Gastrocnemius medialis (tissue), 4 donors: Measurements from ENCODE around the gene JCAD. TPM values are rescaled to one million over a fixed set of nuclear protein-coding genes. Genes with fewer than 3 reads are reported as not detected.
A peak's percentile ranks its signal among the peaks of the same experiment; 100 is the strongest.

Source experiments
- ATAC-seq, 2 donors: fragments of 150-250 bp; one replicate each; pipeline ENCODE4 v1.9.1; 2016
- DNase-seq, 2 donors: peaks; one replicate each; pipeline ENCODE4 v3.0.0-alpha.2; 2019
- H3K27ac ChIP-seq, 4 donors: fragments of 200-600 bp; sonication (generic); 1 replicate in 1 of 4; 2 replicates in 3 of 4; pipeline ENCODE4 v1.5.1; 2016 to 2018; ENCODE audit warnings: mild to moderate bottlenecking in 2 of 4, moderate library complexity in 1 of 4
- H3K27me3 ChIP-seq, 3 donors: fragments of 200-600 bp; sonication (generic) in 2 of 3; 1 replicate in 1 of 3; 2 replicates in 2 of 3; pipeline versions ENCODE4 v1.5.1 to v1.6.0; 2016 to 2019; ENCODE audit warnings: mild to moderate bottlenecking in 1 of 3, moderate library complexity in 1 of 3
- H3K36me3 ChIP-seq, 2 donors: fragments of 200-600 bp; sonication (generic) in 1 of 2; one replicate each; pipeline ENCODE4 v1.5.1; 2017 to 2018
- H3K4me1 ChIP-seq, 2 donors: fragments of 200-600 bp; sonication (generic) in 1 of 2; one replicate each; pipeline ENCODE4 v1.5.1; 2016 to 2017; ENCODE audit warnings: mild to moderate bottlenecking in 2 of 2
- H3K4me3 ChIP-seq, 4 donors: fragments of 200-600 bp; sonication (generic) in 3 of 4; 1 replicate in 1 of 4; 2 replicates in 3 of 4; pipeline ENCODE4 v1.5.1; 2016 to 2019; ENCODE audit warnings: mild to moderate bottlenecking in 2 of 4
- H3K9me3 ChIP-seq, 3 donors: fragments of 200-600 bp; sonication (generic) in 2 of 3; 1 replicate in 1 of 3; 2 replicates in 2 of 3; pipeline ENCODE4 v1.5.1; 2016 to 2019
- CTCF ChIP-seq, 5 experiments: fragments of 450-650 bp in 3 of 5; fragments of 200-600 bp in 2 of 5; sonication (generic) in 2 of 5; IDR thresholded peaks in 4 of 5; conservative IDR thresholded peaks in 1 of 5; 1 replicate in 4 of 5; 2 replicates in 1 of 5; pipeline ENCODE4 v1.5.1; 2016 to 2019; ENCODE audit warnings: antibody characterized with exemption in 5 of 5, mild to moderate bottlenecking in 3 of 5, moderate library complexity in 3 of 5
- POLR2A ChIP-seq, 2 donors: fragments of 450-650 bp; IDR thresholded peaks; one replicate each; pipeline ENCODE4 v1.6.1; 2017; ENCODE audit warnings: antibody characterized with exemption in 2 of 2, mild to moderate bottlenecking in 2 of 2, moderate library complexity in 2 of 2
- in situ Hi-C, 4 donors: fragments of 200-750 bp; cut with MboI; loops; one replicate each; pipeline versions ENCODE4 v1.15.0 to v1.8.0; 2017; ENCODE audit warnings: low sequenced_read_pairs in 4 of 4
- intact Hi-C: fragments of 100-400 bp; cut with DNase I; formaldehyde crosslinking; loops from one replicate; pipeline ENCODE4 v1.15.1; 2023; ENCODE audit warnings: low total_unique reads
- total RNA-seq, 4 donors: library from RNA; depleted of rRNA; stranded (reverse); fragments of >200 nt; gene quantifications; one replicate each; pipeline versions ENCODE4 v1.1.0 to v1.2.3, GENCODE V29; 2016

JCAD gene
- total RNA-seq, 4 donors from 2014 or later = 6.0 to 12.1 (median 6.5) TPM

GRCh38 chr10:30063099-30063498 lies 3.7 kb upstream of the JCAD start:
- no peak overlapping the region for H3K4me3 ChIP-seq
- H3K4me1 ChIP-seq = peaks cover 0 to 5% of the 10 kb centered on the region in 2 donors
- no peaks in the 10 kb centered on the region for H3K9me3 ChIP-seq
- intact Hi-C loops = loop anchor here (10.0 kb wide), 2 partner anchors 122 to 172 kb away; no protein-coding TSS in a partner anchor
- H3K36me3 ChIP-seq = no peaks in the 10 kb centered on the region
- no peaks in the 10 kb centered on the region for H3K27me3 ChIP-seq
- in situ Hi-C loops = no loop called here
- peak overlapping the region in 2 of 4 donors; percentile 13 to 28 for H3K27ac ChIP-seq
- DNase-seq (no peak), ATAC-seq (peak in 1 of 2 donors; percentile 7)
- TF ChIP-seq CTCF (IDR thresholded peaks at IDR 0.05 in 4 of 5, conservative IDR thresholded peaks at IDR 0.05 in 1 of 5) (no peak), POLR2A (IDR thresholded peaks at IDR 0.05) (no peak)

- no peaks in the 10 kb centered on the region for H3K36me3 ChIP-seq
- TF ChIP-seq CTCF (IDR thresholded peaks at IDR 0.05 in 4 of 5, conservative IDR thresholded peaks at IDR 0.05 in 1 of 5) (no peak), POLR2A (IDR thresholded peaks at IDR 0.05) (no peak)
- no peaks in the 10 kb centered on the region for H3K9me3 ChIP-seq
- in situ Hi-C loops = no loop called here
- peak overlapping the region in 2 of 4 donors; percentile 13 to 15 for H3K27ac ChIP-seq
- no peak overlapping the region for H3K4me3 ChIP-seq
- ATAC-seq (no peak), DNase-seq (no peak)
- no peaks in the 10 kb centered on the region for H3K27me3 ChIP-seq
- peaks cover 0 to 5% of the 10 kb centered on the region in 2 donors for H3K4me1 ChIP-seq
- intact Hi-C loops = loop anchor here (10.0 kb wide), 2 partner anchors 122 to 172 kb away; no protein-coding TSS in a partner anchor
These were observed 3.2 kb upstream of the JCAD start for GRCh38 chr10:30062582-30062981.

- Histone ChIP-seq H3K27me3 (no peaks in the 10 kb centered on the region), H3K9me3 (no peaks in the 10 kb centered on the region), H3K27ac (peak overlapping the region in 1 of 4 donors; percentile 15), H3K36me3 (no peaks in the 10 kb centered on the region), H3K4me1 (peaks cover 0 to 5% of the 10 kb centered on the region in 2 donors), H3K4me3 (no peak overlapping the region)
- in situ Hi-C loops = no loop called here
- no peak for ATAC-seq
- intact Hi-C loops = loop anchor here (10.0 kb wide), 2 partner anchors 123 to 173 kb away; no protein-coding TSS in a partner anchor
- TF ChIP-seq CTCF (IDR thresholded peaks at IDR 0.05 in 4 of 5, conservative IDR thresholded peaks at IDR 0.05 in 1 of 5) = no peak
- TF ChIP-seq POLR2A (IDR thresholded peaks at IDR 0.05) = no peak
- no peak for DNase-seq
These were observed 2.7 kb upstream of the JCAD start for GRCh38 chr10:30062090-30062489.

- TF ChIP-seq POLR2A (IDR thresholded peaks at IDR 0.05) (no peak), CTCF (IDR thresholded peaks at IDR 0.05 in 4 of 5, conservative IDR thresholded peaks at IDR 0.05 in 1 of 5) (no peak)
- intact Hi-C loops = no loop called here
- no peak for DNase-seq
- ATAC-seq = peak; percentile 20 to 30
- Histone ChIP-seq H3K36me3 (no peaks in the 10 kb centered on the region), H3K4me3 (peak overlapping the region; percentile 66 to 84 (median 68)), H3K27ac (peak overlapping the region; percentile 67 to 81 (median 76)), H3K4me1 (peaks cover 0 to 5% of the 10 kb centered on the region in 2 donors), H3K27me3 (no peaks in the 10 kb centered on the region), H3K9me3 (no peaks in the 10 kb centered on the region)
- in situ Hi-C loops = no loop called here
These were observed 735 bp downstream of the JCAD start for GRCh38 chr10:30058570-30059132.
